Brain microvascular endothelial cell (primary cell): ENCODE data around the gene PSMC4.

Source experiments
- DNase-seq: peaks from one replicate; pipeline ENCODE4 v3.0.0-alpha.2; 2020
- H3K27ac ChIP-seq: fragments of 250-450 bp; sonication (Bioruptor Pico); 2 replicates; pipeline ENCODE4 v1.5.1; 2020; ENCODE audit warnings: mild to moderate bottlenecking, moderate library complexity
- H3K27me3 ChIP-seq: fragments of 250-450 bp; sonication (Bioruptor Pico); replicated peaks from 2 replicates; pipeline ENCODE4 v1.5.1; 2020; ENCODE audit warnings: mild to moderate bottlenecking
- H3K36me3 ChIP-seq: fragments of 250-450 bp; sonication (Bioruptor Pico); replicated peaks from 2 replicates; pipeline ENCODE4 v1.5.1; 2020; ENCODE audit warnings: mild to moderate bottlenecking
- H3K4me3 ChIP-seq: 2 replicates; pipeline ENCODE4 v1.5.1; 2011; ENCODE audit warnings: low read depth, mild to moderate bottlenecking, control low read depth, low read length, moderate library complexity
- CTCF ChIP-seq: IDR thresholded peaks from 2 replicates; pipeline ENCODE4 v1.5.1; 2011; ENCODE audit warnings: low read depth, mild to moderate bottlenecking, moderate library complexity, low read length, control low read depth, inconsistent platforms; ENCODE audit errors: missing control alignments
- in situ Hi-C: cut with HindIII; loops from 2 replicates; pipeline ENCODE4 v1.10.0; 2017; ENCODE audit warnings: low sequenced_read_pairs, low pct_ligation_motif_present

Gene PSMC4

GRCh38 chr19:39963898-39964297, 7.1 kb upstream of the PSMC4 start:
- in situ Hi-C loops, result no loop called here
- H3K36me3 ChIP-seq, result no peaks in the 10 kb centered on the region
- no peaks in the 10 kb centered on the region for H3K27me3 ChIP-seq
- no peak overlapping the region for H3K4me3 ChIP-seq
- TF ChIP-seq CTCF, result no peak
- no peak overlapping the region for H3K27ac ChIP-seq
- DNase-seq, result no peak

GRCh38 chr19:39966617-39967016, 4.3 kb upstream of the PSMC4 start:
- no peak for TF ChIP-seq CTCF
- no peak for DNase-seq
- H3K27me3 ChIP-seq, result no peaks in the 10 kb centered on the region
- no peaks in the 10 kb centered on the region for H3K36me3 ChIP-seq
- no peak overlapping the region for H3K27ac ChIP-seq
- in situ Hi-C loops, result no loop called here
- H3K4me3 ChIP-seq, result no peak overlapping the region

GRCh38 chr19:39967561-39967960, 3.4 kb upstream of the PSMC4 start:
- TF ChIP-seq CTCF, result no peak

GRCh38 chr19:39968789-39969188, 2.2 kb upstream of the PSMC4 start:
- Histone ChIP-seq H3K36me3 (peaks cover 15% of the 10 kb centered on the region), H3K27me3 (no peaks in the 10 kb centered on the region), H3K27ac (no peak overlapping the region), H3K4me3 (no peak overlapping the region)
- DNase-seq, result no peak
- TF ChIP-seq CTCF, result no peak
- in situ Hi-C loops, result no loop called here

More at GRCh38 chr19:39967561-39967960, 3.4 kb upstream of the PSMC4 start:
- peaks cover 5% of the 10 kb centered on the region for H3K36me3 ChIP-seq
- in situ Hi-C loops, result no loop called here
- H3K27me3 ChIP-seq, result no peaks in the 10 kb centered on the region
- H3K4me3 ChIP-seq, result no peak overlapping the region
- H3K27ac ChIP-seq, result no peak overlapping the region
- DNase-seq, result no peak

GRCh38 chr19:39969266-39969665, 1.7 kb upstream of the PSMC4 start:
- in situ Hi-C loops, result no loop called here
- no peak overlapping the region for H3K27ac ChIP-seq
- H3K36me3 ChIP-seq, result peaks cover 17% of the 10 kb centered on the region
- no peaks in the 10 kb centered on the region for H3K27me3 ChIP-seq
- no peak for TF ChIP-seq CTCF
- DNase-seq, result no peak
- no peak overlapping the region for H3K4me3 ChIP-seq

GRCh38 chr19:39969681-39970424, 1.1 kb upstream of the PSMC4 start:
- no peak for DNase-seq
- in situ Hi-C loops, result no loop called here
- no peak for TF ChIP-seq CTCF
- Histone ChIP-seq H3K27ac (peak overlapping the region; percentile 73), H3K27me3 (no peaks in the 10 kb centered on the region), H3K4me3 (peak overlapping the region; percentile 97), H3K36me3 (peaks cover 23% of the 10 kb centered on the region)
